T follicular helper cell (primary cell): ENCODE data around the gene ZFYVE21.

Experiments
- DNase-seq: peaks from one replicate; pipeline ENCODE4 v3.0.0-alpha.2; 2020; ENCODE audit warnings: low read depth

The ZFYVE21 gene

GRCh38 chr14:103705504-103706284, 9.9 kb upstream of the ZFYVE21 start:
- DNase-seq = no peak

DNA sequence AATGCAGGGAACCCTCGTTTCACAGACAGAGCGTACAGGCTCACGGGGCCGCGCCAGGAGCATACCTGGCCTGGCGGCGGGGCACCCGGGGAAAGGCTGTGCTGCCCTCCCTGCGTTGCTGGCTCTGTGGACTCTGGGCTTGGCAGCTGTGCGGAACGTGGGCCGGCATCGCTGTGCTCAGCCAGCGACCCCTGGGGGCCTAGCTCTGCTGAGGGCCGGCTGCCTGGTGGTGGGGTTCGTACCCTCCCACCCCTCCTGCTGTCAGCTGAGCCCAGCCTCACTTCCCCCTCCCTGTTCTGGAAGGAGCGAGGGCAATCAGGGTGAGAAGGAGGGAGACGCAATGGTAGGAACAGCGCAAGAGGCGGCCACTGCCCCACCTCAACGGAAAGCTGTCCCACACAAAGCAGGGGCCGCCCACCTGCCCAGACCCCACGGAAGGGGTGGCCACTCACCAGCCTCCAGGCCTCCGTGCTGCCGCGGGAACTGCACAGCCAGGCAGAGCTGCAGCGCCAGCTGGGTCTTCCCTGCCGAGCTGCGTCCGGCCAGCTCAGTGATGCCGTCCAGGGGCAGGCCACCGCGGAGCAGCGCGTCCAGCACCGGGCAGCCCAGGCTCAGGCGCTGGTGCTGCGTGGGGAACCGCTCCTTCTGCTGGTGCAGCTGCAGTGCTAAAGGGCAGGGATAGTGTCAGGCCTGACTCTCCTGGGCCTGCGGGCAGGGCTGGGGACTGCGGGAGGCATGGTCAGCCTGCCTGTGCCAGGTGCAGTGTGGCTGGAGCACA, 8.9 kb upstream of the ZFYVE21 start:
- no peak for DNase-seq

GRCh38 chr14:103707329-103708263, 8.0 kb upstream of the ZFYVE21 start:
- DNase-seq = no peak

- no peak for DNase-seq
These were observed 6.8 kb upstream of the ZFYVE21 start for GRCh38 chr14:103708750-103709187.

DNA sequence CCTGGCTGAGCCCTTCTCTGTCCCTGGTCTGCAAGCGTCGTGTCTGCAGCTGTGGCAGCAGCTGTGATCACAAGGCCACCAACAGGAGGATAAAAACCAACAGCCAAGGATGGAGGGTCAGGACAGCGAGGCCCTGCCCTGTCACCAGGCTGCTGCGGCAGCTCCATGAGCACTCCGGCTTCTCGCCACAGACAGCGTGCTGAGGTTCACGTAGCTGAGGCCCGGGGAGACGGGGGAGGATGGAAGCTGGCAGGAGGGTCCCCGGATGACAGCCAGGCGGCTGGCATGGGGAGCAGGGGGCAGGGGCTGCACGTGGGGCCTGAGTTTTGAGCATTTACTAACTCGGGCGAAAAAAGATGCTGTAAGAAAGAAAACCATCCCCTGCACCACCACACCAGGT, 5.8 kb upstream of the ZFYVE21 start:
- DNase-seq = no peak

DNA sequence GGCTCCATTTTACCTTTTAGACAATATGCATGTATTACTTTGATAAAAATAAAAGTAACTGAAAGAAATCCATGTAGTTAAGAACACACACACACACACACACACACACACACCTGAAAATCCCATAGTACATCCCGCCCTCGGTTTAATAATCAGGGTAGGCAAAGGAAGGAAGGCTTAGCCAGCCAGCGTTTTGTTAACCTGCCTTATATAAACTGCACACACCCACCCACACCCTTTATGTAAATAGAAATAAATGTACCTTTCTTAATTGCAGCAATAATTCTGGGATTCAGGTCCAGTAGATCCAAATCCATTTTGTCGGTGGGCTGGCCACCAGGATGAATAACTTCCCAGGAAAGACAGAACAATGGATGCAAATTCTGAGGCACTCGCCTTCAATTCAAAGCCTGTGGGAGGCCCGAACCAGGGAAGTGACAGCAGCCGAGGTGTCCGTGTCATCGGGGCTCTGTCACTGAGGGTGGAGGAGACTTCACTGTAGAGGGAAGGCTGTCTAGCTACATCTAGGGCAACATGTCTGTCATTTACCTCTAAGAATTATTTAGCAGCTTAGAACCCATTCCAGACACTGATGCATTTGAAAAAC, 4.7 kb upstream of the ZFYVE21 start:
- no peak for DNase-seq

- no peak for DNase-seq
These were observed 3.8 kb upstream of the ZFYVE21 start for GRCh38 chr14:103711516-103712431.

DNA sequence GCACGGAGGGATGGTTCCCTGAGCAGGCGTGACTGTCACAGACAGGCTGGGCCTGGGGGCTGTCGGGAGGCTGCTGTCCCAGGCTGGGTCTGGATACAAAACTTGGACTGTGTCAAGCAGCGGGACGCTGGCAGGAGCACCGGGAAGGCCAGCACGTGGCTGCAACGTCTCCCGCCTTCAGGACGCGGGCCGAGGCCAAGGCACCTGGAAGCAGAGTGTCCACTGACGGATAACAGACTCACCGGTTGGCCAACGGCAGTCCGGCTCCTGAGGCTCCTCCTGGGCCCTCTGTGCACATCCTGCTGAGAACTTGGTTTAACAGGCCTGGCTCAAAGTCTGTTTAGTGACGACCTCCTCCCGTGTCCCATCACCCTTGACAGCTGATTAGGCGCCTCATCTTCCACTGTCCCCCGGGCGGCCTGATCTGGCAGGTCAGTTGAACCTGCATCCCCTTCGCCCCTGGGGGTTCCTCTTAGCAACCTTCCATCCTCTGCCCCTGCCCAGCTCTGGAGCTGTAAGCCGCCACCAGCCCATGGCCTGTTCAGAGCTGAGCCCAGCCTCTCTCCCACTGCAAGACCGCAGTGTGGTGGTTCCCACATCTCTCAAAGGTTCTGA, 2.9 kb upstream of the ZFYVE21 start:
- DNase-seq = no peak

GRCh38 chr14:103713304-103714062, 2.1 kb upstream of the ZFYVE21 start:
- DNase-seq = no peak

GRCh38 chr14:103714063-103714724, 1.4 kb upstream of the ZFYVE21 start:
- DNase-seq = no peak

DNA sequence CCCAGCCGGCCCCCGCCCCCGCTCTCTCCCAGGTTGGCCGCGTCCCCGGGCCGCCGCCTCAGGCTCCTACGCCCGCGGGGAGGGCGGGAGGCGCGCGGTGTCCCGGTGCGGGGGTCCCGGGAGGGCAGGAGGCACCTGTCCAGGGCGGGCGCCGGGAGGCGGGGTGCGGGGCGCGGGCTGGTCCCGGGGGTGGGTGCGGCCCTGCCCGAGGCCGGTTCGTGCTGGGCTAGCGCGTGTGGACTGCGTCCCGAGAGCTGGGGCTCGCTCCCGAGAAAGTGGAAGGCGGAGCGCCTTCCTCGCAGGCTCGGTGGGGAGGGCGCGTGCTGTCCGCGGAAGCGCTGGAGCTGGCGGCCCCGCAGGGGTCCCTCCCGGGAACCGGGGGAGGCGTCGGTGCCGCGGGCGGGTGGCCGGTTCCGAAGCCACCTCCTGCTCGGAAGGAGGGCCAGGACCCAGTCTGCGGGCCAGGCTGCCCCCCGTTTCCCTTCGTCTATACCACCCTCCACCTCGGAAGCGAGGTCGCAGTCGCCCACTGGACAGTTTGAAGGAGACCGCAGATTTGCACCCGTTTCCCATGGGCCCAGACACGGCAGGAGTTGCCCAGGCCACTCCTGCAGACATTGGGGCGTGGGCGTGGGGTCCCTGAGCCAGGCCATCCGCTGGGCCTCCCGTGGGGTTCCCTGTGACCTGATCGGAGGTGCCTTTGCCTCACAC, 636 bp downstream of the ZFYVE21 start:
- DNase-seq = no peak

DNA sequence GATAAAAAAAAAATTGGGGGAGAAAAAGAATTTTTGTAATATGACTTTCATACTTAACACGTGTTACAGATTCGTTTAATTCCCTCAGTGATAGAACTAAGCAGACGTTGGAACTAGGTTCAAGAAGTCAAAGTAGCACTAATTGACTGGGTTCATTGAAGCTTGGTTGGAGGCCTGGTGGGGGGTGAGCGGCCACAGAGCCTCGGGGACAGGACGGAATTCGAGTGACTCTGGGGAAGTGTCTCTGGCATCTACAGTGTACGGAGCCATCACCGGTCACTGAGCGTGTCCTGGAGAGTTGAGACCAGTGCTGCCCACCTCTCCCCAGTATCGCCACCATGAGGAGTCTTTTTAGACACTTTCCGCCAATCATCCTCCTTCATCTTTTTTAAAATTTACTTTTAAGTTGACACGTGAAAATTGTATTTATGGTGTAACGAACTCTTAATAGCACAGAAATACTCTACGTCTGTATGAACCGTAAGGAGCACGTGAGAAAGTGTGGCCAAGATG, 1.3 kb downstream of the ZFYVE21 start:
- DNase-seq = no peak

DNA sequence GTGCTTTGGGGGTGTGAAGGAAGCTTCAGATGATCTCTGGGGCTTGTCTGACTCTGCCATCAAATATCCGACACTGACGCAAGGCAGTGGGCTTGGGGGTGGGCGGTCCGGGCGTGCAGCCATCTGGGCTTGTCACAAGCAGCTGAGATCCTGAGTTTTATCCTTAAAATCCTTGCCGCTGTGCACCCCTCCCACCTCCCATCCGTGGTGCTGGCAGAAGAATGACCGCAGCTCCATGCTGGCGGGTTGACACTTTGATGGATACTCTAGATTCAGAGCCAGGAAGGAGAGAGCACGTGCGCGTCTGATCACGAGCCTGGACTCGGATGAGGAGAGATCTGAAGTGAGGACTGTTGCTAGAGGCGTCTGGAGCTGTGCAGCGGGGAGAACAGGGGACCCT, 3.0 kb downstream of the ZFYVE21 start:
- DNase-seq = no peak

GRCh38 chr14:103719751-103720150, 4.1 kb downstream of the ZFYVE21 start:
- DNase-seq = no peak

DNA sequence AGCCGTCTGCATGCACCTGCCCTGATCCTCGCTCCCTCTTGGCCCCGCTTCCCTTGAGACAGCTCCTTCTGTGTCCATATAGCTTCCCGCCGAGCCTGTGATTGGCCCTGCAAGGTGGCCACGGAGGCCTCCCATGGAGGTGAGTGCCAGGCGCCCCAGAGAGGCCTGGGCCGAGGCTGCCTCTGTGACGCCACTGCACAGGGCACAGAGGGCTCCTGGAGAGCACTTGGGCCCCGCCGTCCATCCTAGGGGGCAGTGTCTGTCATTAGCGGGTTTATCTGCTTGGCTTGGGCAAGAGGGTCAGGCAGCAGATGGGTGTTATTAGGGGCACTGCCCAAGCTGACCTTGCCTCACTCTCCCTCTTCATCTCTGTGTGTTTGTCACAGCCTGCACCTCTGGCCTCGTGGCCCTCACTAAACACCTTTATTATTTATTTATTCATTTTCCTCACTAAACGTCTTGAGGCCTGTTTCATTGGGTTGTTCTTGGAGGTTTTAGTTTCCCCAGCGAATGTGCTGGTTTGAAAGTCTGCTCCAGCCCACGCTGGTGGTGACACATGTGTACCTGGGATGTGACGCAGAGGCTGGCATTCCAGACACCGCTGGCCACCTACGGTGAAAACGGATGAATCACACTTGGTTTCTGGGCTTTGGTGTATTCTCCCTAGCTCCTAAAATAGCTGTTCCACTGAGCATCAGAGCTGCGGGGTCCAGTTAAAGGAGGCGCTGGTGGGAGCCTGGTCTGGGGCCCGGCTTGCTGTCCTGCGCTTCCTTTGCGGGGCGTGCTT, 5.9 kb downstream of the ZFYVE21 start:
- DNase-seq = no peak

GRCh38 chr14:103723748-103724081, 8.1 kb downstream of the ZFYVE21 start:
- DNase-seq = no peak

GRCh38 chr14:103724116-103724515, 8.5 kb downstream of the ZFYVE21 start:
- no peak for DNase-seq
